GM21737 (cell line): ENCODE data around the gene PDE7B.
"Not testable (repeated sequence)": the region's sequence is repeated elsewhere in the genome, so short reads cannot be mapped to it uniquely, and the experiment has no call there.

ENCODE experiments used
- ATAC-seq: cut with Tn5 transposase; IDR thresholded peaks from one replicate; pipeline ENCODE4 v1.9.1; 2021; ENCODE audit warnings: mild to moderate bottlenecking, moderate library complexity; ENCODE audit not compliant: unreplicated experiment

Gene PDE7B

DNA sequence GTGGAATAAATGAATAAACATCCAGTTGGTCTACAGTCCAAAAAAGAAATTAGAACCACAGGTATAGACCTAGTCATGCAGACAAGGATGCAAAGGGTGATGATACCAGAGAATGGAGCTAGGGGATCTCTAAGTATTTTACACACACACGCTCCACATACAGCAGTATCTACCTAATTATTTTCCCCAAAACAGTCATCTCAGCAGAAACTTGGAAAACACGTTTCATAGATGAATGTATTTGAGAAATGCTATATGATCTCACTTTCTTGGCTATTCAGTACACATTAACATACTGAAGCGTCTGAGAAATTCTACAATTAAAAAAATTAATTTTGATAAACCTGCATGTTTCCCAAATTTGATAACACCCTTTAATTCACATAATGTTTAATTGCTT, 243.3 kb downstream of the PDE7B start:
- no peak for ATAC-seq

DNA sequence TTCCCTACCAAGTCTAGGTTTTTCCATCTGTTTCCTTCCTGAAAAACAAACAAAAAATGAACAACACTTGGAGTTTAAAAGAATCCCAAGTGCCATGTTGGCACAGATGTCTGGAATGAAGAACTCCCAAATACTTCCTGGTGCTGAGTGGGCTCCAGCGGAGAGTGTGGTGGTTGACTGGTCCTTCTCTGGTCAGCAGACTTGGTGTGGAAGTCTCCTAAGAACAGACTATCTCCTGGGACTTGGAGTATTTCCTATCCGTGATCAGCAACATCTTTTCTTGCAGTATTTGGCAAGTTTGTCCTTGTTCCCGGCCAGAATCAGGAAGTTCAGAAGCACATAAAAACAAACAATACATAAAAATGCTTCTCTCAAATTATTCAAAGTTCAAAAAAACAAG, 244.5 kb downstream of the PDE7B start:
- no peak for ATAC-seq

DNA sequence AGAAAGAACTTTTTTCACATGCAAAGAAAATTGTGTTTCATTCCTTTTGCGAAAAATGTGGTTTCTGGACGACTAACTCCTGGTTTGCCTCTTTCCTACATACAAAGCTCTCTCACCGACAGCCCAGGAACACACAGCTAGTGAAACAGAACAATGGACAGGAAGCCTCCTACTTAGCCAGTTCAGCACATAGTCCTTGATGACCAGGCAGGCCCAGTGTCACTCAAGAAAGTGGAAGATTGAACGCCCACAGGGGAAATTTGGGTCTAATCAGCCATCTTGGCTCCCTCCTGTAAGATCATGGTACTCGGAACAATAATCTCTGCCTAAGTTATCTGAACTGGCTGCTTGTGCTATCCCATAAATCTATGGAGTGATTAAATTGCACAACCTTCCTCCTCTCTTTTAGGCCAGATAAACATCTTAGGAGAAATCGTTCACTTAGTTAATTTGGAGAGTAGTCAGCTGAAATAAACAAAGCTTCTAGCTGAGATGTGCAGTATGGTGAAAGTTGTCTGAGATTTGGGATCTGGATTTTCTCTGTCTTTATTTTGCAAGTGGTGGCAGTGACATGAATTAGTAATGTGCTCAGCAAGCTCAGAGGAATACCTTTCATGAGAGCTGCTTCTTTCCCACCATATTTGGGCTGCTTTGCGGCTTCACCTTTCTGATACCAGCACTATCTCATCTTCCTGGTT, 251.6 kb downstream of the PDE7B start:
- ATAC-seq = no peak

DNA sequence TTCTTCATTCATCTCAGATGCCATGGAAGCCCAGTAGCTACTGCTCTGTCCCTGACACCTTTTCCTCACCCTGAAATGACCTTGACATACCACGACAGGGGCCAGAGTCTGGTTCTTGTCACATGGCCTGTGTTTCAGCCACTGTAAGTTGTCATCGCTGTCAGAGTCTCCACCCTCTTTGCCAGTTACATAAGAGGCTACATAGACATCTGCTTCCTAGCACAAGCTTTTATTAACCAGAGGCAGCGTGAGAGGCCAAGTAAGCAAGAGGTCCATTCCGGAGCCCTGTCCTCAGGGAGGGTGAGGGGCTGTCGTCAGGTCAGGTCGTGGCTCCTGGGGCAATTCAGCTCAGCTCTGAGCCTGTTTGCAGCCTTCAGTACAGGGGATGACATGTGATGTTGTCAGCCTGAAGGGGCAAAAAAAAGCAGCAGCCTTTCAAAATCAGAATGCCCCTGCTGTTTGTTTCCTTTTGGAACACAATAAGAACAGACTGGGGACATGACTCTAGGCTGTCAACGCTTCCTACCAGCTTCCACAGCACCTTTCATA, 252.3 kb downstream of the PDE7B start:
- no peak for ATAC-seq

DNA sequence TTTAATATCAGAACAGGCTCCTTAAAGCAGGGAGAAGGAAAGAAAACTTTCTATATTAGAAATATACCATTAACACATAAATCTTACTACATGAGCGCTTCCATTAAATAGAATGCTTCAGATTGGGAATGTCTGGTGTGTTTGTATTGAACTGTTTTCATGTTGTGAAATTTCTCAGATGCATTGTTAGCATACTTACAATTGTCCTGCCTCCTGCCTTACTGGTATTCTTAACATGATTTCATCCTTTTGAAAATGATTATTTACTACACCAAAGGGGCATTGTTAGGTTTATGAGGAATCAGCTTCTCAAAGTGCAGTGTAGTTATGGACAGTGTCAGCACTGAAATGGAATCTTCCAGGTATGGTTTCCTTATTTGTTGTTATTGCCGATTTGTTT, 253.1 kb downstream of the PDE7B start:
- no peak for ATAC-seq

DNA sequence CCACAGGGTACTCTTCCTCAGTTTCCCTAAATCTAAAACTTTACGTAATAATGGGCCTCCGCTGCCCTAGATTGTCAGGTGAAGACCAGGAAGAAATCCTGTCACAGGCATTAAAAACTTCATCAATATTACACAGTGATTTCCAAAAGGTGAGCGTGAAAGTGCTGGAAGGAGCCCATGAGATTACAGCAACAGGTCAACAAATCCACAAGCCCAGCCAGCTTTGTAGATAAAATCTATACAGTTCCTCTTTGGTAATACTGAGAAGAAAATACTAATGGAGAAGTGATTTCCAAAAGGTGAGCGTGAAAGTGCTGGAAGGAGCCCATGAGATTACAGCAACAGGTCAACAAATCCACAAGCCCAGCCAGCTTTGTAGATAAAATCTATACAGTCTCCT, 254.3 kb downstream of the PDE7B start:
- ATAC-seq = not testable (repeated sequence)

DNA sequence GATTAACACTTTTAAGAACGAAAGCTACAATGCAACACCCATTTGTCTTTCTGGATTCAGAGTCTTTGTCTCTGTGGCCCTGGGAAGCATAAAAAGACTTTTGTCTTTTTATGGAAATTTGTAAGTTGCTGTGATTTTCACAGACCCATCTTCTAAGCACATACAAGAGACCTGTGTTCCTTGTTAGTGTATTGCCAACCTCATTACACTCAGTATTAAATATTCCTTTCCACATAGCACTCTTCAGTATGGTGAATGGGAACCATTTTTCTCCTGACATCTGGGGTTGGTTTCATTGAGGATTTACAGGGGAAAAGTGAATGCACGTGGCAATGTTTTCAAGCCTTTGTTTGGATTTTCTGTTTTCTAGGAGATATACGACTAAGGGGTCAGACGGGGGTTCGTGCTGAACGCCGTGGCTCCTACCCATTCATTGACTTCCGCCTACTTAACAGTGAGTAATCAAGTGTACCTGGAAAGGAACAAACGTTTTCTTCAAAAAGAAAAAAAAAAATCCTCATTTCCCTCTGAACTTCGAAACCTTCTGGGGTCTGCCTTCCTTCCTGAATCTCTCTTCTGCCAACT, 257.0 kb downstream of the PDE7B start:
- no peak for ATAC-seq

DNA sequence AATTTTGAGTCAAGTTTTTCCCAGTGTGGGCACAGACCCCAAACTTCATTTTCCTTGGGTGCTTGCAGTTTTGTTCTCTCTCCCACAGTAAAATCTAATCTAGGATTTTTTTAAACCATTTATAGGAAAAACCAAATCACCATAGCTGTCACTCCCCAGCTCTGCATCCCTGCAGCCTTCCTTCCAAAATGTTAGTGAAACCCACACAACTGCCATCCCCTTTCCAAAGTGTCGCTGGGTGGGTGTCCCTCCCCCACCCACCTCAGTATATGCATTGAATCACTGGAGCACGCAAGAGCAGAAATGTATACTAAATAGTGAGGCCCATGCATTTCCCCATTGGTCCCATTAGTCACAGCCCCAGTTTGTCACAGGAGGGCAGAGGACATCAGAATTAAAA, 260.3 kb downstream of the PDE7B start:
- no peak for ATAC-seq

DNA sequence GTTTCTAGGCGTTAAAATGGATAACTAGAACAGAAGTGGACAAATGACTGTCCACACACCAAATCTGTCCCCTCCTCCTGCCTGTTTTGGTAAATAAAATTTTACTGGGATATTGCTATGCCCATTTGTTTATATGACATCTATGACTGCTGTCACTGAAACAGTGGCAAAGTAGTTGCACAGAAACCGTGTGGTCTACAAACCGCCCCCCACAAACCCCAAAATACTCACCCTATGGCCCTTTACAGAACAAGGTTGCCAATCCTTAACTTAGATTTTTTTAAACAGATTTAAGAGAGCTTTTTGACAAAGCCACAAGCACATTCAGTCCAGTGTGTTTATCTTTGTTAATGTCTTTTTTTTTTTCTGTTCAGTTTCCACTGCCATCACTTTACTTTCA, 260.8 kb downstream of the PDE7B start:
- ATAC-seq = no peak

DNA sequence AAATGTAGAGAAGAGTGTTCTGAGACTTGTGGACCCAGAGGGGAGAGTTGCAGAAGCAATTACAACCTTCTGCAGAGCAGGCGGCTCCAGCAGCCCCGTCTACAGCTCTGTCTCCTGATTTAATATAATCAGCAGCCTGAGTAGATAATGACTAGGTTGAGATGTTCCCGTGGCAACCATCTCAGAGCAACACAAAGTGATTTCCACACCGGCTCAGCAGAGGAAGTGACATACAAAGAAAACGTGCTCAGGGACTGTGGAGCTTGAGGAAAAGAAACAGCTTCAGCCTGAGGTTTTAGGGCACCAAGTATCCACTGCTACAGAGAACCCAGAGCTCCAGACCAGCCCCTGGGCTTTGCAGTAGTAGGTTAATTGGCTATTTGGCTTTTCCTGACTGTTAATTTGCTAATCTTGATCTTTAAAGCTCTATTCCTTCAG, 262.3 kb downstream of the PDE7B start:
- no peak for ATAC-seq

DNA sequence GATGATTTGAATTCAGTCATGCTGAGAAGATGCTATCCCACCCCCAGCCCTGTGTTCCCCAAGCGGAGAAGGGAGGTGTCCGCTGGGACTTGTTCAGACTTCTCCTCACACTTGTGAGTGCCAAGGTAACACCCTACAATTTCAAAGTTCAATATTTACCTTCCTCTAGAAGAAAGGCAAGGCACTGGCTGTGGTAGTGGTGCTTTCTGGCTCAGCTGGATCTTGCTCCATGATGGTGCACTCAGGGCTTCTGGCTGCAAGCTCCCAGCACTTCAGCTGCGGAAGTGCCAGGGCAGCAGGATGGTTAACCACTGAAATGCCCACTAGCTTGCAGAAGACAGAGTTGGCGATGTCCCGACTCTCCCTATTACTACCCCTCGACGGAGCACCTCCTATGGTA, 263.2 kb downstream of the PDE7B start:
- ATAC-seq = no peak

DNA sequence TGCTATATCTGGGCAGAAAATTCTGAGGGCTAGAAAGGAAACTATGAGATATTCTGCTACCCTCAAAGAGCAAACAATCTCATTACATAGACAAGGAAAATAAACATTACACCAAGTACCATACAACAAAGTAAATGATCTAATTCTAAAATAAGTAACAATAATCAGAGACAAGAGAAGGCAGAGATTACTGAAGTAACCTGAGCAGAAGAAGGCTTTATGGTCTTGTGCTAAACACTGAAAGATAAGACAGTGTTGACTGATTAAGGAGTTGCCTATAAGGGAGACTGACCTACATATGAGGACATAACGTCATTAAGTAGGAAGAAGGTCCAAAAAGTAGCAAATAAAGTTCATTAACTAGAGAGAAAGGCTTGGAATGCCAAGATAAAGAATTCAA, 264.4 kb downstream of the PDE7B start:
- ATAC-seq = no peak

DNA sequence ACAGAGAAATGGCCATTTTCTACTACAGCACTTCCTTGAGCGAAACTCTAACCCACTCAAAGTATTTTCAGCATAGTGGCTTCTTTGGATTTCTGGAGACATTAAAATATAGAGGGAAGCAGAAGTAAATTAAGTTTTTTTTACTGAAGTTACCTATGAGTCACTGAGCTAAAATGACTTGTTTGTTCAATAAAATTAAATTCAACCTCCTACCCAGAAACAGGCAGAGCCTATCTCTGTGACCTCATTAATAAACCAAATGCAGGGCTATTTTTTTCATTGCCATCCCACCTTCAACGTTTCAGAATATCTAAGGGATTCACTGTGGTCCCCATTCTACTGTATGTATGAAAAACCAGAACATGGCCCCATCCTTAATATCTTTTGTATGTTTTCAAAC, 265.6 kb downstream of the PDE7B start:
- ATAC-seq = no peak

DNA sequence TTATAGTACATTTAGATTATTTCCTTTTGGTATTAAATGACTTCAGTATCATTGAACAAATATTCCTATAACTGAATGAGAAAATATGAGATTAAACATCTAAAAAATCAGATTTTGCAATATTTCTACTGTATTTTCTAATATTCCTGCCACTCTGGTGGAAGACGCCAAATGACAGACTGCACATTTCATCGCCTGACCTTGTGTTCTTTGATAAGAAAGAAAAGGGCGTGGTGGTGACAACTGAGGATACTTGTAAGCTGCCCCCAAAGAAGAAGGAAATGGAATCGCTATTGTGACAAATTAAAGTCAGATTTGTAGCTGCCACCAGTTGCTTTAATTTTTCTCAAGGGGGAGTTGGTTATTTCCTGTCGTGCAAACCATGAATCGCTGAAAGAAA, 267.3 kb downstream of the PDE7B start:
- no peak for ATAC-seq

DNA sequence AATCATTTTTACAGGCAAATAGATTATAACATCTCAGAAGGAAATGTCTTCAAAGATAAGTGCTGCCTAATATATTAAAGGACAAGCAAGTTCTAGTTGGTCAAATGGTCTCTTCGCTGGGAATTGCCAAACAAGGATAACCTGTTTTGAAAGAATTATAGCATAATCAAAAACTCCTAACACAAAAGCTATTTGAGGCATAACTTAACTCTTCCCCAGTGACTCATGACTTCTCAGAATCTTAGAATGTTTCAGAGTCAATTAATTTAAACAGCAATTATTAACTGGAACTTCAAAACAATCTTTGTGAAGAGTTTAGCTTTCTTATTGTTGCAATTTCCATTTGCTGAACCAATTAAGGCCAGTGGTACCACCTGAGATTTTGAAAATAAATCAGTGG, 272.0 kb downstream of the PDE7B start:
- ATAC-seq = no peak

DNA sequence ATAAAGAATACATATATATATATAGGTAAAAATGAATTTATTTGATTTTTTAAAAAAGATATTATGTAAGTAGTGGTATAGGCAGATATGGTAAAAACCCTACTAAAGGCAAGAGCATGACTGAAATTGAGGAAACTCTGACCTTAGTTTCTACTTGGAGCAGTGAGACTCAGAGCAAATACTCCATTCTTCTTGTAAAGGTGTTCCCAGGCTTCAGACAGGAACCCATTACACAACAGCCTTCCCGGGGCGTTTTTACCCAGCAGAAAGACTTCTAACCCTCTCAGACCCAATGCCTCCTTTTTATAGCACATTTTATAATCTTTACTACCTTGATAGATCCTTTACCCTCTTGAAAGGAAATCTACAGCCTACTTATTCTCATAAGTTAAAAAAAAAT, 274.1 kb downstream of the PDE7B start:
- no peak for ATAC-seq

DNA sequence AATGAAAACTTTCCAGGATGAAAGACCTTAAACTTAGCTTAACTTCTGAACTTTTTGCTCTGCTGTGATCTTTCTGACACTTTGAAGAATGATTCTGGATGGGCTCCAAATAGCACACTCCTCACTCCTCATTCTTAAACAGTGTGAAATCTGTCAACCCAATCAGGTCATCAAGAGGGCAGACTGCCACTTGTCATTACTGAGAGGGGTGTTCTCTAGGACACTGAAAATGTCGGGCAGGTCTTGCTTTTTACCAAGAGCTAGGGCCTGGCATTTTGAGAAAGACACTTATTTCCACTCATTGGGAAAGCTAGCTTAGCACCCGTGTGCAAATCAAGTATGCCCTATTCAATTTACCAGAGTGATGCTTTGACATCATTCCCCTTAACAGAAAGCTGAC, 276.4 kb downstream of the PDE7B start:
- ATAC-seq = no peak

DNA sequence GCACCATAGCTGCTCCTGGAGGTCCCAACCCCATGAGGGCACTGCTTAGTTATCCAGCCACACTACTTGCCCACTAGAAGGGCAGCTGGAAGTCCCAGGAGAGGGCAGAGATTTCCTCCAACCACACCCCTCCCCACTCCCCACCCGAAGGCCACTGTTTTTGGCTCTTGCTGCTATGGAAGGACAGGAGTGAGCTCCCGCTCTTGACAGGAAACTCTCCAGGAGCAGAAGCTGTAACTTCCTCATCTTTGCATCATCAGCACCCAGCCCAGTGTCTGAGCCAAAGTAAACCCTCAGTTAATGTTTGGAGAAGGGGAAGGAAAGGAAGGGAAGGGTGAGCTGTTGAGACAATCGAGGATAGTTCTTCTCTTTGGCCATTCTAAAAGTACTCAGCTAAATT, 277.9 kb downstream of the PDE7B start:
- ATAC-seq = no peak

DNA sequence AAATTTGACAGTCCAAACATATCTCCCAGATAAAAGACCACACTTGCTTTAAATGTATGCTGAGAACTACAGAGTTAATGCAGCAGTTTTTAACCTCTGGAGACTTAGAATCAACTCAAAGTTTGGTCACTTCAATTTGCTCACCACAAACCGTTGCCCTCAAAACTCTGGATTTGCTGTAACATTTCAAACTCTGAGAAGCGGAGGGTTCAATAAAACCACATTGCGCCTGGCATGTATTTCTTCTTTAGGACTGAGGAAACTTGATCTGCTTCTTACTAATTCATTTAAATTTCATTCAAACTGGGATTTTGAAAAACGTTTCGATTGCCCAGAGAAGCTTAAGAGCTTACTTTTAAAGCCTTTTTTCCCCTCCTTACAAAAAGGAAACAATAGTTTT, 282.8 kb downstream of the PDE7B start:
- ATAC-seq = no peak

DNA sequence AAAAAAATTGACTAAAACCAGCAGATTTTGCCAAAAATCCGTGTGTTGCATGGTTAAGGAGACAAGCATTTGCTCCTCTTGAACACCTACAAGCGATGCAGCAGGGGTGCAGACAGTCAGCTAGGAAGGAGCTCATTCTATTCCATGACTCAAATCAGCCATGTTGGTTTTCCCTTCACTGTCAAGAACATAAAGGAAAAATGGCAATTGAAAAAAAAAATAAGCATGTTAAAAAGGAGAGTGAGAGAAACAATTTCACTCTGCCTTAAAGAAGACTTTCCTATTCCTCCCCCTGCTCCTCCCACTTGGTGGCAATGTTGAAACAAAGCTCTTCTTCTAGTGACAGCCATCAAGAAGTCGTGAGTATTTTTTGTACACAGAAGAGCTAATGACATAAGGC, 283.2 kb downstream of the PDE7B start:
- ATAC-seq = no peak

DNA sequence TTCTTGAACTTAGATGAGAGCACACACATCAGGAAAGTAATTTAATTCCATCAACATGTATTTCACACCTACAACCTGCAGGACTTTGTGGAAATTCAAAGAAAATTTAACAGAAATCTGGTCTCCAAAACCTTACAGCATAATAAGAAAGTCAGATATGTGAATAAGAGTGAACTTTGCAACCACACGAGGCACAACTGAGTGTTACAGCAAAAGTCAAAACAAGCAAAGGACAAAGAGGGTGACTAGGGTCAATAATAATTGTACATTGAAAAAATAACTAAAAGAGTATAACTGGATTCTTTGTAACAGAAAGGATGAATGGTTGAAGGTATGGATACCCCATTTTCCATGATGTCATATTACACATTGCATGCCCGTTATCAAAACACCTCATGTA, 284.8 kb downstream of the PDE7B start:
- ATAC-seq = no peak

DNA sequence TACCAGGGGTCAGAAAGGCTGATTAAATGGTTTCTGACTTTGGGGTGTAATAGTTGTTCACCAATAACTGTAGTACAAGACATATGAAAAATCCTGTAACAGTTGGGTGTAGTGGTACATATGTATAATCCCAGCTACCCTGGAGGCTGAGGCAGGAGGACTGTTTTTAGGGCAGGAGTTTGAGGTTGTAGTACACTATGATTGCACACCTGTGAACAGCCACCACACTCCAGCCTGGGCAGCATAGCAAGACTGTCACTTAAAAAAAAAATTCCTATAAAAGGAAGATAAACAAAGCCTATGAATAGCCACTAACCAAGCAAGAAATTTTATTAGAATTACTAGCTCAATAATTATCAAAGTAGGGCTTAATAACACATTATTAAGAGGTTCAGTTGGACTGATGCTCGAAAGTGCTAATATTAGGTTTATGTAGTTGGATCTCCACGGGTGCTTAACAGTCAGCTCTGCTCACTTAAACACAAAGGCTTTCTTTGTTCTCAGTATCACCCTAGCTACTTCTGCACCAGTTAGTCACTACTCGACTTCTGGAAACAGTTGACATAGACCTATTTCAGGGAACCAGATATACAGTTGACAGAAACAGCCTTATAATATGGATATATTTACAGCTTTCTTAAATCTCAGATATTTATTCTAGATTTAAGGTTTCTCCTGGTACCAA, 285.6 kb downstream of the PDE7B start:
- no peak for ATAC-seq
